ENCODE results near the gene EPRS1.

- TF ChIP-seq CTCF (IDR thresholded peaks at IDR 0.05) = no peak
- TF ChIP-seq POLR2AphosphoS5 (IDR thresholded peaks at IDR 0.05) = no peak
- no peak for TF ChIP-seq POLR2A (IDR thresholded peaks at IDR 0.05)
- TF ChIP-seq EP300 (IDR thresholded peaks at IDR 0.05) = no peak
Observed at GRCh38 chr1:220013497-220013896, 32.8 kb downstream of the EPRS1 start.

All from stomach (tissue), 4 donors.